Daoy (cell line): Measurements from ENCODE around the gene RANBP9. TPM values are rescaled to one million over a fixed set of nuclear protein-coding genes. Genes with fewer than 3 reads are reported as not detected.

Experiments used
- DNase-seq: peaks from one replicate; pipeline ENCODE4 v3.0.0-alpha.2; 2015; ENCODE audit warnings: low read depth
- total RNA-seq: library from RNA; depleted of rRNA; stranded (reverse); fragments of >200 nt; shearing (Covaris generic); gene quantifications from 2 replicates; pipeline ENCODE4 v1.2.3, GENCODE V29; 2014

The RANBP9 gene
- total RNA-seq, 1 experiment from 2014 or later: 23.4 TPM

GRCh38 chr6:13678255-13678983 lies 33.2 kb downstream of the RANBP9 start:
- DNase-seq: no peak

DNA sequence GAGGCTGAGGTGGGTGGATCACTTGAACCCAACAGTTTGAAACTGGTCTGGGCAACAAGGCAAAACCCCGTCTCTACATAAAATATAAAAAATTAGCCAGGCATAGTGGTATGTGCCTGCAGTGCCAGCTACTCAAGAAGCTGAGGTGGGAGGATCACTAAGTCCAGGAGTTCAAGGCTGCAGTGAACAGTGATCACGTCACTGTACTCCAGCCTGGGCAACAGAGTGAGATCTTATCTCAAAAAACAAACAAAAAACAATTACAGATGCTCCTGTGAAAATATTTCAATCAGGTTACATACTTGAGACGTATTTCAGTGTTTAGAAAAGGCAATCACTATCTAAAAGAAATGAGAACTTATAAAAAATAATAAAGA lies 33.8 kb downstream of the RANBP9 start:
- DNase-seq: no peak

GRCh38 chr6:13676551-13677156 lies 35.0 kb downstream of the RANBP9 start:
- DNase-seq: no peak

GRCh38 chr6:13674533-13675190 lies 37.0 kb downstream of the RANBP9 start:
- no peak for DNase-seq

GRCh38 chr6:13673825-13674444 lies 37.7 kb downstream of the RANBP9 start:
- DNase-seq: no peak

DNA sequence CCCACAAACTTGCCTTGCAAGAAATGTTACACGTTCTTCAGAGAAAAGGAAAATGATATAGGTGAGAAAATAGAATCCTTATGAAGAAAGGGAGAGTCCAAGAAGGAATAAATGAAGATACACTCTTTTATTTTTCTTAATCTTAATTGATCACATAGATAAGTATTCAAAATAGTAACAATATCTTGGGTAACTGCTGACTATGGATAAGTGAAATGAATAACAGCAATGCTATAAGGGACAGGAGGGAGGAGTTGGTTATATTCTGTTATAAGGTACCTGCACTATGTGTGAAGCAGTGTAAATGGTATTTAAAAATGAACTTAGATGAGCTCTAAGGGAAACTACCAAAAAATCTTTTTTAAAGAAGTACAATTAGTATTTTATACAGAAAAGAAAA lies 38.3 kb downstream of the RANBP9 start:
- no peak for DNase-seq

DNA sequence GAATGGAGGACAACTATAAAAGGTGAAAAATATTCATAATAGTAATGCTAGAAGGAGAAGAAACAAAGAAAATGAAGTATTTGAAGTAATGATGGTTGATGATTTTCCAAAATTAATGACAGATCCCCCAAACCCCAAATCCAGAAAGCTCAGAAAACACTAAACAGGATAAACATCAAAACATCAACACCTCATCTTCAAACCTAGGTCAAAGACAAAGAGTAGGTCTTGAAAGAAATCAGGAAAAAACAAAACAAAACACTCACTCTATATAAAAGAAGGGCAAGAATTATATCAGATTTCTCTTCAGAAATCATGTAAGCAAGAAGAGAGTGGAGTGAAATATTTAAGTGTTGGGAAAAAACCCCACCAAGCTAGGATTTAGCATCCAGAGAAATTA lies 38.7 kb downstream of the RANBP9 start:
- no peak for DNase-seq

DNA sequence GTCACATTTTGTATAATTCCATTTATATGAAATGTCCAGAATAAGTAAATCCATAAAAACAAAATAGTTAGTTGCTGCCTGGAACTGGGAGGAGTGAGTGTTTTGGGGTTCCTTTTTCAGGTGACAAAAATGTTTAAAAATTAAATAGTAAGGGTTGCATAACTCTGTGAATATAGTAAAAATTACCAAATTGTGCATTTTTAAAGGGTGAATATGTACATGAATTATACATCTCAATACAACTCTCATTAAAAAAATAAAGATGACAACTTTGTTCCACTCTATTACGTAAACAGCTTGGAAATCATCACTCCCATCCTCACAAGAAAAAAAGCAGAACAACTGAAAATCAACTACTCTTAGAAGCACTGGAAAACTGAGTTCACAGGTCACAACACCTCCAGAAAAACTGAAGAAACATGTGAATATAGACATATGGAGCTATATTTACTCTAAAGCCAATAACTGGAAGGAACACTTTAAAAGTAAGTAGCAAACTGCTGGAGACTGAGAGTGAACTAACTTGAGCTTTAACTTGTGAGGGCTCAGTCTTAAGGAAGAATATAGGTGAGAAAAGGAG lies 40.0 kb downstream of the RANBP9 start:
- no peak for DNase-seq

GRCh38 chr6:13669476-13669875 lies 42.2 kb downstream of the RANBP9 start:
- no peak for DNase-seq

DNA sequence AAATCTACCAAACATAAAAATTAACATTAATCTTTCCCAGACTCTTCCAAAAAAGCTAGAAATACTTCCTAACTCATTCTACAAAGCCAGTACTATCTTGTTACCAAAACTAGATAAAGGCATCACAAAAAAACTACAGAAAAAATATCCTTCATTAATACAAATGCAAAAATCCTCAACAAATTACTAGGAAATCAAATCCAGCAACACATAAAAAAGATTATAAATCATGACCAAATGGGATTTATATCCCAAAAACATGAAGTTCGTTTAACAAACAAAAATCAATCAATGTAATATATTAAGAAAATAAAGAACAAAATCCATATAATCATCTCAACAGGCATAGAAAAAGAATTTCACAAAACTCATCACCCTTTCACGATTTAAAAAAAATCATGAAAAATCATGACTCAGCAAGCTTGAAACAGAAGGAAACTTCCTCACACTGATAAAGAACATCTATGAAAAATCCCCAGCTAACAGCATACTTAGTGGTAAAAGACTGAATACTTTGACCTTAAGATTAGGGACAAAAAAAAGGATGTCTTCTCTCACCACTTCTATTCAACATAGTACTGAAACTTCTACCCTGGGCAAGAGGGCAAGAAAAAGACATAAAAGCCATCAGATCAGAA lies 43.2 kb downstream of the RANBP9 start:
- DNase-seq: no peak

- no peak for DNase-seq
Observed at GRCh38 chr6:13667655-13668054, 44.0 kb downstream of the RANBP9 start.

- DNase-seq: peak; percentile 5
Observed at GRCh38 chr6:13666194-13667105, 45.2 kb downstream of the RANBP9 start.

GRCh38 chr6:13664703-13665352 lies 46.8 kb downstream of the RANBP9 start:
- DNase-seq: no peak

DNA sequence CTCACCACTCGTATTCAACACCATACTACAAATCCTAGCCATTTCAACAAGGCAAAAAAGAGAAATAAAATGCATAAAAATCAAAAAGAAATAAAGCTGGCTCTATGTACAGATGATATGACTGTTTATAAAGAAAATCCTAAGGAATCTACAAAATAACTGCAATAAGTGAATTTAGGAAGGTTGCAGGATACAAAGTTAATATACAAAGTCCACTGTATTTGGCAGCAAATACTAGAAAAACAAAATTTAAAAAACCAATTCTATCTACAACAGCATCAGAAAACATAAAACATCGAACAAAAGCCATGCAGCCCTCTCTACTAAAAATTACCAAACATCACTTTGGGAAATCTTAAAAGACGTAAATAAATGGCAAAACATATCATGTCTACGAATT lies 47.6 kb downstream of the RANBP9 start:
- no peak for DNase-seq

DNA sequence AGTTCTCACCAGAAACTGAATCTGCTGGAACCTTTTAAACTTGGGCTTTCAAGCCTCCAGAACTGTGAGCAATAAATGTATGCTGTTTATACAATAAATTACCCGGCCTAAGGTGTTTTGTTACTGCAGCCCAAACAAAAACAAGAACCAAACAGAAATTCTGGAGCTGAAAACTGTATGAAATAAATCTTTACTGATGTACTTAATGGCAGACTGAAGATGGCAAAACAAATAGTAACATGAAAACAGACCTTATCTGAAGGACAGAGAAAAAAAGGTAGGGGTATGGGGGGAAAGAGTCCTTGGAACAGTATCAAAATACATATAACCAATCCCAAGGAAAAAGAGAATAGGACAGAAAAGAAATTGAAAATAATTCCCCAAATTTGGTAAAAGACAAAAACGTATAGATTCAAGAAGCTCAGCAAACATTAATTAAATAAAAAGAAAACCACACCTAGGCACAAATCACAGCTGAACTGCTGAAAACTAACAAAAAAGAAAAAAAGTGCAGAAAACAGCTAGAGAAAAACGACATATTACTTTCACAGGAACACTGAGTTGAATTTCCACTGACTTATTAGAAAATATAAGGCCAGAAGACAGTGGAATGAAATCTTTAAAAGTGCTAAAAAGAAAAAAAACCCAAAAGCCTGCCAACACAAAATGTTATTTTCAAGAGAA lies 48.8 kb downstream of the RANBP9 start:
- DNase-seq: no peak

GRCh38 chr6:13661647-13662046 lies 50.0 kb downstream of the RANBP9 start:
- DNase-seq: no peak

- DNase-seq: no peak
Observed at GRCh38 chr6:13660893-13661292, 50.7 kb downstream of the RANBP9 start.

DNA sequence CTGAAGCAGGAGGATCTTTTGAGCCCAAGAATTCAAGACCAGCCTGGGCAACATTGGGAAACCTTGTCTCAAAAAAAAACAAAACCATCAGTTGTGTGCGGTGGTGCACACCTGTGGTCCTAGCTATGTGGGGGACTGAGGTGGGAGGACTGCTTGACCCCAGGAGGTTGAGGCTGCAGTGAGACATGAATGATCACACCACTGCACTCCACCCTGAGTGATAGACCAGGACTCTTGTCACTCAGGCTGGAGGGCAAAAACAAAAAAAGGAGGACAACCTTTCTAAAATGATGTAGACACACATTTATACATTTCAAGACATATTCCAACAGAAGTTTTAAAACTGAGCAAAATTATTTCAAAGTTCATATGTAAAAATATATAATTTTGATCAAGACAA lies 51.4 kb downstream of the RANBP9 start:
- DNase-seq: no peak

- DNase-seq: no peak
Observed at GRCh38 chr6:13655700-13656099, 55.9 kb downstream of the RANBP9 start.

- no peak for DNase-seq
Observed at GRCh38 chr6:13654496-13654895, 57.1 kb downstream of the RANBP9 start.
